HG02870 (cell line): Measurements from ENCODE around the gene RAE1.

Experiments
- ATAC-seq: cut with Tn5 transposase; IDR thresholded peaks from one replicate; pipeline ENCODE4 v1.9.1; 2021; ENCODE audit warnings: mild to moderate bottlenecking, moderate library complexity; ENCODE audit not compliant: unreplicated experiment

Gene RAE1

DNA sequence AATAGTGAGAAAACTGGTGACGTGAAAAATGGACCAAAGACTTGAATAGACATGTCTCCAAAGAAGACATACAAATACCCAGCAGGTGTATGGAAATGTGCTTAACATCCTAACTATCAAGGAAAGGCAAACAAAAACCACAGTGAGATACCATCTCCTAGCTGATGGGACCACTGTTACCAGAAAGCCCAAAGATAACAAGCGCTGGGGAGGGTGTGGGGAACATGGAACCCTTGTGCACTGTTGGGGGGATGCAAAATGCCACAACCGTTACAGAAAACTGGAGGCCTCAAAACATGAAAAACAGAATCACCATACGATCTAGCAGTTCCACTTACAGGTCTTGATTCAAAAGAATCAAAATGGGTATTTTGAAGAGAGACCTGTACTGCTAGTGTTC lies 20.3 kb downstream of the RAE1 start:
- ATAC-seq: no peak

DNA sequence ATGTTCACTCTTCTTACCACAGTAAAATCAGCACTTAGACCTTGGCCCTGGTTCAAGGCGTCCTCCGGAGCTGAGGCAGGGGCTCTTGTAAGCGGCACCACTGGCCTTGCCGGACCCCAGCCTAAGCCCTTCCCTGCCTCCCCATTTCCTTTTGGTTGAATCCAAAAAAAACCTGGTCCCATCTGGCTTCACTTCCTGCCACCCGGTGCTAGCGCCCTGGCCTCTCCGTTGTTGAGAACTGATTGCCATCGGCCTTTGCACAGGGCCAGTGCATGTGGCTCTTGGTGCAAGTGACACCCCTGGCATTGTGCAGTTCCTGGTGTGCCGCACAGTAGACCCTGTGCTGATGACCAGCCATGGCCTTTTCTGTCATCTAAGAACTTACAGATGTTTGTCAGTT lies 21.1 kb downstream of the RAE1 start:
- ATAC-seq: no peak

DNA sequence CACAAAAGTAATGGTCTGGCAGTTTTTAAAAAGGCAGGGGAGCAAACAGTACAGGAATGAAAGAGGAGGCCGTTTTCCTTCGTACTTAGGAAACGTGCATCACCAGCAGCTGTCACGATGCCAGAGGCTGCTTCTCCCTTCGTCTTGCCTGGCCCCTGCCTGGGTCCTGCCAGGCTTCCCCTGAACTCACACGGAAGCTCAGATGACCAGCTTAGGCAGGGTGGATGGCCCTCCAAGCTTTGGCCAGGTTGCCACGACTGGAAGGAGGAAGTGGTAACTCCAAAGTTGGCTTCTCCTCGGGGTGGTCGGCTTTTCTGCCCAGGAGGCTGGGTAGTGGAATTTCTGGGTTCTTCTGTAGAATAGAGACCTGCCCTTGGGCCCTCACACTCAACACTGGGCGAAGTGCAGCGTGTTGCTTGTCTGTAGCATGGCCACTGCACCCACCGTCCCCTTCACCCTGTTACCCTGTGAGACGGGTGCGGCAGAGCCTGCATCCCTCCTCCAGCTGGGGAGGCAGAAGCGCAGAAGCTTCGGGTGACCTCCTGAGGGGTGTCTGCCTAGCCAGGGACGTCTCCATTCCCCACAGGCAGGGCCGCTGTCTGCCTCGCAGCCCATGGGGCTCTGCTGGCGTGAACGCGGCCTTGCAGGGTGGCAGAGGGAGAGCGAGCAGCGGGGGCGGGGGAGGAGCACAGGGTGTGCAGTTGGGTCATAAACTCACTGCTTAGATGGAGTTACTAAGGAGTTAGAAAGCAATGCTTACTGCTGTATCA lies 21.7 kb downstream of the RAE1 start:
- ATAC-seq: no peak

DNA sequence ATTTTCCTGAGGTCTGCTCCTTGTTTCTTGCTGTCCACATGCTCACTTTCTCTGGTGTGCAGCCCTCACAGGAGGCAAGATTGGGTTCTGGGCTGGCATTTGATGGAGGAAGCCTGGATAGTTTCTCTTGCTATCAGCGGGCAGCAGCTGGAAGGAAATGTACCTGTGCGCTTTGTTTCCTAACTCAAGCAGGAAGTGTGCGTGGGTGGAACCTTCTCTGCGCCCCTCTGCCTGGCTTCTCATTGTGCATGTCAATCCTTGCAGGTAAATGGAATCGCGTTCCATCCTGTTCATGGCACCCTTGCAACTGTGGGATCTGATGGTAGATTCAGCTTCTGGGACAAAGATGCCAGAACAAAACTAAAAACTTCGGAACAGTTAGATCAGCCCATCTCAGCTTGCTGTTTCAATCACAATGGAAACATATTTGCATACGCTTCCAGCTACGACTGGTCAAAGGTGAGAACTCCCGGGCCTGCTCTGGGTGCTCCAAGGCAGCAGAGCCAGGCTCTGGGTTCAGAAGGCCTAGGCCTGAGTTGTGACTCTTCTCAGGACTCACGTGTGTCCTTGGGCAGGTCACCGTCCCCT lies 23.4 kb downstream of the RAE1 start:
- no peak for ATAC-seq

DNA sequence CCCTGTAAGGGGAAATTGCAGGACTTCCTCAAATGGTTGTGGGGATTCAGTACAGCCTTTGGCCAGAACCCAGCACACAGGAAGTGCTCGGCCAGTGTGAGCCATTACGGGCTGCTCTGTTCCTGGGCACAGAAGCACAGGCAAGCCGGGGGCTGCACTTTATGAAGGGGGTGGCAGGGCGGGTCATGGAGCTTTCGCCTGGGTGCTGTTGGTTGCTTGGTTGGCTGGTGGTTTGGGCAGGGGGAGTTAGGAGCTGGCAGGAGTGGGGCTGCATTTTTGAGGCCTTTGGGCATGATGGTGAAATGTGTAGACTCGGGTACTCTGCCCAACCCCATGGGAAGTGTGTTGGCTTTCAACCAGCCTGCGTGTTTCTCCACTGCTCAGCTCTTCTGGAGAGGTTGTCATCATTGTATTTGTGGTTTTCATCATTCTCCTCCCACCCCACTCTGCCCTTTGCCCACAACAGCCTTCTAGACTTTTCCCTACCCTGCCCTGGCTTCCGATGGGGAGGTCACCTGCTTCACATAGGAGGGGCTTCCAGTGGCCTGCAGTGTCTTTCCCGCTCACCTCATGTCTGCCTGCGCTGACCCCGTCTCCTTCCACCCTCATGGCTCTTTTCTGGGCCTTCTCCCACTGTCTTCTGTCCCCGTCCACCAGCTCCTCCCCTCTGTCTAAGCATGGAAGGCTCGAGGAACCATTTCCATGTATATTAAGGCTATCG lies 24.0 kb downstream of the RAE1 start:
- ATAC-seq: no peak

DNA sequence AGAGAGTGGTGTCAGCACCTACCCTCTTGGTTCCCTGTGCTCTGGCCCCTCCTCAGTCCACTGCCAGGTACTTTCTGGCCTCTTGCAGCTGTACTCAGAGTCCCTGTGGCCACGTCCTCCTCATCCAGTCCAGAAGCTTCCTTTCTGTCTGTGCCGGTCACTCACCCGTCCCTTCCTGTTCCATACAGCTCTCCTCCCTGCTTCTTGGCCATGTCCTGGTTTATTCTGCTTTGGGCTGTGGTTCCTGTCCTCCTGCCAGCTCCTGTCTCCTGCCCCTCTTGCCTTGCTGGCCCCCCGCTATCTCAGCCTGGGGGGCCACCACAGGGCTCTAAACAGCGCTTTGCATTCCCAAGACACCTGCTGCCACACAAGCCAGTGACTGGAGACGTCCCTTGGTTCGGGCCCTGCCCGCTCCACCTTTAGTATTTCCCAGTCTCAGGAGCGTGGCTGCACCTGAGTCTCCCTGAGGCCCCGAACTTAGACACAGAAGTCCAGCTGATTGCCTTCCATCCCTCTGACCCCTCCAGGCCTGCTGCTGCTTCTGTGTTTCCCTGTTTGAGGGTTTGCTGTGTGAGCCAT lies 24.7 kb downstream of the RAE1 start:
- ATAC-seq: no peak

DNA sequence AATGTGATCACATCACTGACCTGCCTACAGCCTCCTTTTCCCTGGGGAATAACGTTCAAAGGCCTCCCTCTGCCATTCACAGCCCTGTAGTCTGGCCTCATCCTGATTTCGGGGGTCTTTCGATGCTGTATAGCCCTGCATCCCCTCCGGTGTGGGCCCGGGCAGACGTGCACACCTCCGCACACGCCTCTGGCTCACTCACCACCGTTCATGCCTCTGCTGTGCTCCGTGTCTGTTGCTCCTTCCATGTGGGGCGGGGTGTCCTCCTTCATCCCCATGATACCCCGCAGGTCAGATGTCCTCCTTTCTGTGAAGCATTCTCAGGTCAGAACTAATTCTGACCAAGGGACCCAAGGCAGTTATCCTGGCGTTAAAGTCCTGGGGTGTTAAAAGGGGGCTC lies 26.3 kb downstream of the RAE1 start:
- no peak for ATAC-seq

DNA sequence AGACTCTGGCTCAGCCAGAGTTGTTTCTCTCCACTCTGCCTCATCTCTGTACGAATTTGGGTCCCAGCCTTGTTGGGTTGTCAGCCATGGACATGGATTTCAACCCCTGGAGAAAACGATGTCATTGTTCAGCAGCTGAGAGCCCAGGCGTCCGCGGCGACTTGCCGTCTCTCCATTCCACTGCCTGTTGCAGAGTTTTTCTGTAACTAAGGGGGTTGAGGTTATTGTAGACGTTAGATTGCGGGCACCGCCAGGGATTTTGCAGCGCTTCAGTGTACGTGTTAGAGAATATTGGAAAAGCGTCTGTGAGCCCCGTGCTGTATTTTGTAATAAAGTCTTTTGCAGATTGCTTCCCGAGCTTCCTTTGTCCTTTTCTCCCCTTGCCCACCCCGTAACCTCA lies 27.1 kb downstream of the RAE1 start:
- no peak for ATAC-seq

DNA sequence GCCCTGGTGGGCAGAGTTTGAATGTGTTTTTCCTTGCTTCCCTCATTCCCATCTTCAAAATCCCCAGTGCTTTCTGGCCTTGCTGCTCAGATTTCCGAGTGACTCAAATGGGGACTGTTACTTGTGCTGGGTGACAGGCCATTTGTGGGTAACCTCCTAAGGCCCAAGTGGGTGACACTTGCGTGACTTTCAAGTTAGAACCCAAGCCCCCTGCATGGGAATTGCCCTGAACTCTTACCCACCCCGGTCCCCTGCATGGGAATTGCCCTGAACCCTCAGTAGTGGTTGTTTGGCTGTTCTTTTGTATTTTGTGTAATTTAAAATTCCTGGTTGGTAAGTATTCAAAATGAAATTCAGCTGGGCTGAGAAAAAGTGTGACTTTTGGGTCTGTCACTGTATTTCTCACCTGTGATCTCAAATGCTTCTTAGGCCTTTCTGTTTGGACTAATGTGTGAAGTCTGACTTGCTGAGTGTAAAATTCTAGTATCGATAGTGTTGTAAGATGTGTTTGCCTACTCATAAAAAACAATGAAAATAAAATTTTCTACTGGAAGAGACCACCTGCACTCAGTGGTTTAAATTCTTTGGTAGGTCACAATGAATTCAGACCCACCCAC lies 27.7 kb downstream of the RAE1 start:
- no peak for ATAC-seq

DNA sequence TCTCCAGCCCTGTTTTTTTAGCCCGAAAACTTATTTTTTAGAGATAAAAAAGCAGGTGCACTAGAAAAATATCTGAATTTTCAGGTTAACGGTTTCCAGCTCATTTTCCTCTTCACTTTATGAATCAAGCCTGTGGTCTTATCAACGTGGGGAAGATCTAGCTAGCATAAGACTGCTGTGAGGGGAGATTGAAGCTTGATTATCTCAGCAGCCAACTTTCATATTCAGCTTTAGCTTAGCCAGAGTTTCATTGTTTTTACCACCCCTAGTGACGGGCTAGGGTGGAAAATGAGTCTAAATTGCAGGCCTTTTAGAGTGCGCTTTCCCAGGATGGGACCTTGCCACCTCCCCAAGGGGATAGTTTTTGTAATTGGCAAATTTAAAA lies 28.2 kb downstream of the RAE1 start:
- no peak for ATAC-seq

DNA sequence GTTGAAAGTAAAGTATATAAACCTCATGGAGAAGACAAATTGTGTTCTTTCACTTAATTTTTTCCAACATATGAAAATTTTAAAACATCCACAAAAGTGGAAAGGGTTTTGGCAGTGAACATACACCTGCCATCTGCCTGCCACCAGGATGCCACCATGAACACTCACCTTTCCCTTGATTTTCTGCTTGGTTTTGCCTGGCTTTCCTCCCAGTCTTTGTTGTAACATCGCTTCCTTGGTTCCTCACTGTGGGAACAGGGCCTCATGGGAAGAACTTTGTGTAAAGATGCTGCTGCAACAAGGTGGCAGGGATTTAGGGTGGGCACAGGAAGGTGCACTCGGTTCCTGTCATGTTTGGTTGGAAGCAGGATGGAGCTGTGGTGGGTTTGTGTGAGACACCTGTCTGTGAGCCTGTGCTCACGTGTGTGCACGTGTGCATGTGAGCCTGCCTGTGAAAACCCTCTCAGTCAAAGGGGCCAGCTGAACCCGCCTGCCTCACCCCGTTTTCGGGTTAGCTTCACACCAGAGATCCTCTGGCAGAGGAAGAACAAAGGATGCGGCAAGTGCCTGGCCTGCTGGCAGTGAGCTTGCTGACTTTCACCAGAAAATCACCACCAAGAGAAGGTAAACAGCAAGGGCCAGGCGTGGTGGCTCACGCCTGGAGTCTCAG lies 29.2 kb downstream of the RAE1 start:
- ATAC-seq: no peak

DNA sequence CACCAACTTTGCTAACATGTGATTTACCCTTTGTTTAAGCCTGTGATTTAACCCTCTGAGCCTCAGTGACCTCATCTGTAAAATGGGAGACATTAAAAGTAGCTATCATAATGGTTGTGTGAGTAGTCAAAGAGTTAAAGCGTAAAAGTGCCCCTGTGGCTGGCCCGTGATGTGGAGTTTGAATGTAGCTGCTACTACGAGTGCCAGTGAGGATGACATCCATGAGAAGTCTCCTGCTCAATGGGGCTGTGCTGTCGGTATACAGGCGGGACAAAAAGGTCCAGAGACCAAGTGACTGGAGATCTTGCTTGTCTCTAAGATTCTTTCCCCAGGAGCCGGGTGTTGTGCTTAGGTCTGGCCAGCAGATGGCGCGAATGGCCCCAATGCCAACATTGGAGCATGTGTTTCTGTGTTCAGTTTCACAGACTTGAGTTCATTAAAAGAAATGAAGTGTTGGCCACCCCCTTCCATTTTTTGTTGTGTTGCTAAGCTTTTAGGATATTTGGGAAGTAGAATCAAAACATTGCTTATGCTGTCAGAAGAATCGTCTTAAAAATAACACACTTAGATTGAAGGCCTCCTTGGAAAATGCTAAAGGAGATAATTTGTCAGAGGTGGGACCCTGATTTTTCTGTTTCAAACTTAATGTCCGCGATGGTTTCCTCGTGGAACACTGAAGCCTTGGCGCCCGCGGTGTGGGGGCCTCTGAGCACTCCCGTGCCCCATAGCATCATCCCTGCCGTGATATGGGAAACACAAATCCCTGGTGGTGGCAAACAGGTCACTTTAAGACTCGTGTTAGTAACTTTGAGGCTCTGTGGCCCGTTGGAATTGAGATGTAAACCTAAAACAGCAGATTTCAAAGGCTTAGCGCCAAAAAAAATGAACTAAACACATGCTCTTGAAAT lies 30.8 kb downstream of the RAE1 start:
- no peak for ATAC-seq

DNA sequence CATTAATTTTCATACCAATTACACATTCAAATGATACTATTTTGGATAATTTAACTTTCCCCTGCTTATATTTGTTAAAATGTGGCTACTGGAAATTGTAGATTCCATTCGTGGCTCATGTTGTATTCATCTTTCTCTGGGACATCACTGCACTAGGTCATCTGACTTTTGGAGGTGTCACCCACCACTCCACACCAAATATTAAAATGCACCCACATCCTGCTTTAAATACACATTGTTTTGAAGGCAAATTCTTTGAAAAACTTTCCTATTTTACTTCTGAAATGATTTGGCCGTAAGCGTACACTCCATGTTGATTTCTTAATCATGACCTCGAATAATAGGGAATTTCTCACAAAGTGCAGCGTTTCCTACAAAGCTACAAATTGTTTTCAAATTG lies 31.5 kb downstream of the RAE1 start:
- no peak for ATAC-seq

DNA sequence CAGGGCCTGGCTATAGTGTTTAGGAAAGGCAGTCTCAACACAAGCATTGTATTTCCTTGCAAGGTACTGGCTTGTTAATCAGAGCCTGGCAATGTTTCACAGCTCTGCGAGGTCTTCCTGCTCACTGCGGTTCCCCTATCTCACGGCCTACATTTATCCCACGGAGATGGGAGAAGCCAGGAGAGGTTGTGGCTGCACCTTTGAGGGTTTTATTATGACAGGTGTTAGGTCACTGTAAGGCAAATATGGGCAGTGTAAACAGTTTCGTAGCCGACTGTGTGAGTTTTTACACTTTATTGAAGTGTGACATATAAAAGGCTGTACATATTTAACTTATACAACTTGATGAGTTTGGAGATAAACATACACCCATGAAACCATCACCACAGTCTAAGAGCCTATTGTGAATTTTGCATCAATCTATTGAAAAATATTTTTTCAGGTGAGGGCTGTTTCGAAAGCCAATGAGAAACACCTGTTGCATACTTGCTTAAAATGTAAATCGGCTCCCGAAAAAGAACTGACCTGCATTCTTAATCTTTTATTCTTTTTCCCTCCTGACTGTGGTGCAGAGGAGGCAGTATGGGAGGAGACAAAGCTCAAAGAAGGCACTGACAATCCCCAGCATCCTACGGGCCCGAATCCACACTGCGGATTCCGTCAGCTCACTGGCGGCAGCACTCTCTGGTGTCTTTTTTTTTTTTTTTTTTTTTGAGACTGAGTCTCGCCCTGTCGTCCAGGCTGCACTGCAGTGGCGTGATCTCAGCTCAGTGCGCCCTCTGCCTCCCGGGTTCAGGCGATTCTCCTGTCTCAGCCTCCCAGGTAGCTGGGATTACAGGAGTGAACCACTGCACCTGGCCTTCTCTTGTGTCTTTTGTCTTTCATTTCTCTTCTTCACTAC lies 32.6 kb downstream of the RAE1 start:
- ATAC-seq: no peak

DNA sequence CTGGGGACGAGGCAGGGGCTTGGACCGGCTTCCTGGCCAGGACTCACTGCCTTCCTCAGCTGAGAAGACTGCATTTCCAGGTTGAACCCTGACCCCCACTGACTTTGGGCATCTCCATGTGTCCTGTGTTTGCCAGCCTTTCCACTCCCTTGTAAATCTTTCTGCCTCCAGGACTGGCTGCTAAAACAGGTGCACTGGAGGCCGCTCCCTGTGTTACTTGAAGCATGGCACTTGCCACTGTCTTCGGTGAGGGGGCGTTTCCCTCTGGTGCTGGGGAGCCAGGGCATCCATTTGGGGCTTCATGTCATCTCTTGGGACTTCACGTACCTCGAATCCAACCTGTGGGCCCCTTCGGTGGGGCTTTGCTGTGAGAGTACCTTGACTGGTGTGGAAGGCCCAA lies 33.4 kb downstream of the RAE1 start:
- ATAC-seq: no peak

DNA sequence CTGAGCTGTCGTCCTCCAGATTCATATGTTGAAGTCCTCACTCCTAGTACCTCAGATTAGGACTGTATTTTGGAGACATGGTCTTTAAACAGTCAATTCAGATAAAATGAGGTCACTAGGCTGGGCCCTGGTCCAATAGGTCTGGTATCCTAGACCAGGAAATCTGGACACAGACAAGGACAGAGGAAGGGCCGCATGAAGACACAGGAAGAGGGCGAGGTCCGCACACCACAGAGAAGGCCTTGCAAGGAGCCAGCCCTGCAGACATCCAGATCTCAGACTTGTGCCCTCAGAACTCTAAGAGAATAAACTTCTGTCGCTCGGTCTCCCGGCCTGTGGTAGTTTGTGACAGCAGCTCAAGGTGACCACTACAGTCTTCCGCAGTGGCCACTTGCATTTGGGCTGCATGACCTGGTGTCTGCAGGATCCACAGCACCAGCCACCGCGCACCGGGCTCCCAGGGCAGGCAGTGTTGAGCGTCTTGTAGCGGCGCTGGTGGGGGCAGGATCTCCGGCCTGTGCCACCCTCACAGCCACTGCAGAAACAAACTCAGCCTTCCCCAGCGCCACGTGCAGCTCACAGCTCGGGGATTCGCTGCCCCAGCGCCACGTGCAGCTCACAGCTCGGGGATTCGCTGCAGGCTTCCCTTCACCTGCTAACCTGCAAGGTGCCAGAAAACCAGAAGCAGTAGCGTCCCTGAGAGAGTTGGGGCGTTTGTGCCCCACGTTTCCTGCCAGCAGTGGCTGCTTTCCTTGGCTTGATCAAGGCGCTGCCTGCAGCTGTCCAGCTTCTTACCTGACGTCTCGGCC lies 34.1 kb downstream of the RAE1 start:
- no peak for ATAC-seq

DNA sequence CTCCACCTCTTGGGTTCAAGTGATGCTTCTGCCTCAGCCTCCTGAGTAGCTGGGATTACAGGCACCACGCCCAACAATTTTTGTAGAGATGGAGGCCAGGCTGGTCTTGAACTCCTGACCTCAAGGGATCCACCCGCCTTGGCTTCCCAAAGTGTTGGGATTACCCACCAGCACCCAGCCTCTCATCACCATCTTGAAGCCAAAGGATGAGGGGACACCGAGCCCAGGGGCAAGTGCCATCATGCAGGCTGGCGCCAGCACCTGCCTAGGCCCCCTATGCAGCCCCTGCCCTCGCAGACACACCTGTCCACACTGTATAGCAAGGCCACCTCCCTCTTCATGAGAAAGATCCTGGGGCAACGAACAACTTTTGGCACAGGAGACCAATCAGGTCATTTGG lies 34.9 kb downstream of the RAE1 start:
- ATAC-seq: no peak

DNA sequence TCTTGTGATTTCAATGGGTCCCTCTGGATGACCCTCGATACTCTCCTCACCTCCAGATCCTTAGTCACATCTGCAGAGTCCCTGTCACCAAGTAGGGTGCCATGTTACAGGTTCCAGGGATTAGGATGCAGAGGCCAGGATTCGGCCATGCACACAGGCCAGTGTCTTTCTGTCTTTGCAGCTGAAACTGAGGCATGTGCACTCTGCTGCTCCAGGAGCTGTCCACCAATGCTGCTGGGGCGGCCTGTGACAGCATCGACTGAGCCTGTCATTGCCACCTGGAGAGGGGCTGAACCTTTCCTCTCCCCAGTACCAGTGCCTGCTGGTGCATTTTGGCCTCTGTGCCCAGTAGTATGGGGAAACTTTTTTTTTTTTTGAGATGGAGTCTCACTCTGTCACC lies 35.7 kb downstream of the RAE1 start:
- ATAC-seq: no peak
